Activated CD8-positive, alpha-beta memory T cell treated with anti-CD3 and anti-CD28 coated beads, Interleukin-2, amount 50 U/mL, for 48 hours (primary cell): ENCODE results near the gene KCNK2.

Experiments
- DNase-seq: peaks from one replicate; pipeline ENCODE4 v3.0.0-alpha.2; 2020

KCNK2 gene

GRCh38 chr1:215101511-215101910, 19.0 kb downstream of the KCNK2 start:
- DNase-seq: no peak

- no peak for DNase-seq
These were observed 21.7 kb downstream of the KCNK2 start for GRCh38 chr1:215104283-215104682.

GRCh38 chr1:215106067-215106466, 23.5 kb downstream of the KCNK2 start:
- DNase-seq: no peak

GRCh38 chr1:215109171-215109570, 26.6 kb downstream of the KCNK2 start:
- DNase-seq: no peak

- DNase-seq: no peak
These were observed 29.4 kb downstream of the KCNK2 start for GRCh38 chr1:215111916-215112315.

- DNase-seq: no peak
These were observed 31.2 kb downstream of the KCNK2 start for GRCh38 chr1:215113776-215114153.

- DNase-seq: no peak
These were observed 31.8 kb downstream of the KCNK2 start for GRCh38 chr1:215114154-215114933.

- DNase-seq: no peak
These were observed 33.2 kb downstream of the KCNK2 start for GRCh38 chr1:215115760-215116159.

- DNase-seq: no peak
These were observed 35.5 kb downstream of the KCNK2 start for GRCh38 chr1:215118081-215118480.

- no peak for DNase-seq
These were observed 36.5 kb downstream of the KCNK2 start for GRCh38 chr1:215119056-215119455.

GRCh38 chr1:215119719-215120365, 37.3 kb downstream of the KCNK2 start:
- DNase-seq: no peak

GRCh38 chr1:215128504-215128903, 46.0 kb downstream of the KCNK2 start:
- no peak for DNase-seq

- no peak for DNase-seq
These were observed 48.8 kb downstream of the KCNK2 start for GRCh38 chr1:215131291-215131690.

GRCh38 chr1:215132156-215132555, 49.6 kb downstream of the KCNK2 start:
- DNase-seq: no peak

- DNase-seq: no peak
These were observed 51.0 kb downstream of the KCNK2 start for GRCh38 chr1:215133532-215133931.

GRCh38 chr1:215137985-215138384, 55.4 kb downstream of the KCNK2 start:
- DNase-seq: no peak

GRCh38 chr1:215140135-215140534, 57.6 kb downstream of the KCNK2 start:
- DNase-seq: no peak

- DNase-seq: no peak
These were observed 58.9 kb downstream of the KCNK2 start for GRCh38 chr1:215141460-215141859.

- DNase-seq: no peak
These were observed 61.0 kb downstream of the KCNK2 start for GRCh38 chr1:215143497-215143896.

- no peak for DNase-seq
These were observed 63.9 kb downstream of the KCNK2 start for GRCh38 chr1:215146240-215146975.

GRCh38 chr1:215147024-215147423, 64.5 kb downstream of the KCNK2 start:
- no peak for DNase-seq

- DNase-seq: no peak
These were observed 69.5 kb downstream of the KCNK2 start for GRCh38 chr1:215151841-215152549.

GRCh38 chr1:215156232-215156631, 73.7 kb downstream of the KCNK2 start:
- DNase-seq: no peak
